Cardiac fibroblast (primary cell): ENCODE measurements around the gene NCOA3.

Source experiments
- DNase-seq, 2 donors: peaks; one replicate each; pipeline versions ENCODE4 v3.0.0 to v3.0.0-alpha.2; 2010; ENCODE audit warnings: low read depth in 2 of 2
- H3K4me3 ChIP-seq, 2 donors: replicated peaks in 1 of 2; 1 replicate in 1 of 2; 2 replicates in 1 of 2; pipeline ENCODE4 v1.5.1; 2011; ENCODE audit warnings: low read depth in 2 of 2, low read length in 2 of 2, mild to moderate bottlenecking in 2 of 2, moderate library complexity in 1 of 2
- CTCF ChIP-seq: IDR thresholded peaks from one replicate; pipeline ENCODE4 v1.5.1; 2011; ENCODE audit warnings: low read depth, mild to moderate bottlenecking, low read length, inconsistent platforms

Gene NCOA3

GRCh38 chr20:47606983-47607613 is 105.4 kb downstream of the NCOA3 start:
- H3K4me3 ChIP-seq = no peak overlapping the region
- DNase-seq = peak; percentile 40 to 53
- TF ChIP-seq CTCF = no peak

GRCh38 chr20:47609001-47609400 is 107.3 kb downstream of the NCOA3 start:
- no peak for DNase-seq
- no peak overlapping the region for H3K4me3 ChIP-seq
- TF ChIP-seq CTCF = no peak

- H3K4me3 ChIP-seq = no peak overlapping the region
- TF ChIP-seq CTCF = no peak
- DNase-seq = peak; percentile 83 to 90
Observed at GRCh38 chr20:47610247-47610944, 108.7 kb downstream of the NCOA3 start.

- DNase-seq = no peak
- TF ChIP-seq CTCF = no peak
- H3K4me3 ChIP-seq = no peak overlapping the region
Observed at GRCh38 chr20:47610945-47611250, 109.2 kb downstream of the NCOA3 start.

- H3K4me3 ChIP-seq = no peak overlapping the region
- TF ChIP-seq CTCF = no peak
- DNase-seq = no peak
Observed at GRCh38 chr20:47611785-47612184, 110.1 kb downstream of the NCOA3 start.

- no peak for DNase-seq
- no peak overlapping the region for H3K4me3 ChIP-seq
- TF ChIP-seq CTCF = no peak
Observed at GRCh38 chr20:47612670-47613069, 111.0 kb downstream of the NCOA3 start.

- H3K4me3 ChIP-seq = no peak overlapping the region
- TF ChIP-seq CTCF = no peak
Observed at GRCh38 chr20:47614703-47615309, 113.1 kb downstream of the NCOA3 start.

More at GRCh38 chr20:47614703-47615309, 113.1 kb downstream of the NCOA3 start:
- no peak for DNase-seq
